ENCODE results near the gene GRK3.

GRCh38 chr22:25728071-25728470 is 163.6 kb downstream of the GRK3 start:
- TF ChIP-seq POLR2A (IDR thresholded peaks at IDR 0.05; ENCODE audit: low read length) (no peak), GATA1 (IDR thresholded peaks at IDR 0.05; ENCODE audit: low read depth, low read length) (no peak)
